GM12873 (cell line): Measurements from ENCODE around the gene CCT4.

Source experiments
- CTCF ChIP-seq: IDR thresholded peaks from 2 replicates; pipeline ENCODE4 v1.5.1; 2012; ENCODE audit warnings: low read depth, mild to moderate bottlenecking, moderate library complexity, low read length, control low read depth; ENCODE audit not compliant: insufficient read depth; ENCODE audit errors: missing control alignments

The CCT4 gene

GRCh38 chr2:61898810-61899209, 10.4 kb upstream of the CCT4 start:
- peak; percentile 53 for TF ChIP-seq CTCF

DNA sequence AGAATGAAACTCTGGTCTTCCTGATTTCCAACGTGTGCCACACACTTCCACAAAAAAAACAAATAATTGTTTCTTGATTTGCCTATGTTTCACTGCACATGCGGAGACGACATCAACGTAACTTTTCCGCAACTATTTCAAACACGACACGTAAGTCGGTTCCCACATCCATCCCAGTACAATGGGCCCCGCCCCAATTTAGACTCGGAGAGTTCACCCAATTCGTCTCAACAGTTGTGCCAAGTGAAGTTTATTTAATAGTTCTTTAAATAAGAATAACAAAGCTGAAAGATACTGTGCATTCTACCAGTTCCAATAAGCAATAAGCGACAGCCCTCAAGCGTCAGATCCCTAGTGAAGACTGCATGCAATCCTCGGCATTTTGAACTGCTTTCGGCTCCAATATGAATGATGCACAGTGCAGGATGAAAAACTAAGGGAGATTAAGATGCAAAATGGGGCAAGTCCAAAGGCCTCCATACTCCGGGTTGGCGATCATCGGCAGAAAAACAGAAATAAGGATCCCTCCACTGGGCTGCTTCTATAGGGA, 664 bp downstream of the CCT4 start:
- TF ChIP-seq CTCF, result no peak

DNA sequence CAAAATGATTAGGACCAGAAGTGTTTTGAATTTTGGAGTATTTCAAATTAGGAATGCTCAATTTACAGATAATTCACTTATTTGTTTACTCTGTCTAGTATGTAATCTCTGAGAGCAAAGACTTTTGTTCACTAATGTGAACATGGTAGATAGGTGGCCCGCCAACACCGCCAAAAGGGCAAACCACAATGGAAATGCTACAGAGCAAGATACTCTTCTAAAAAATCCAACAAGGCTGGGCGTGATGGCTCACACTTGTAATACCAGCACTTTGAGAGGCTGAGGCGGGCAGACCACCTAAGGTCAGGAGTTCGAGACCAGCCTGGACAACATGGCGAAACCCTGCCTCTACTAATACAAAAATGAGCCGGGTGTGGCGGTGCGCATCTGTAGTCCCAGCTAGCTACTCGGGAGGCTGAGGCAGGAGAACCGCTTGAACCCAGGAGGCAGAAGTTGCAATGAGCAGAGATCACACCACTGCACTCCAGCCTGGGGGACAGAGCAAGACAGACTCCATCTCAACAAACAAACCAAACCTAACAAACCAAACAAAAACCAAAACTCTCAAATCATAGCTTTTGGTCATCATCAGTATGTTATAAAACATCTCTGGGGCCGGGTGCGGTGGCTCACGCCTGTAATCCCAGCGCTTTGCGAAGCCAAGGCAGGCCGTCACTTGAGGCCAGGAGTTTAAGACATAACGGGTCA, 2.4 kb downstream of the CCT4 start:
- TF ChIP-seq CTCF, result no peak

DNA sequence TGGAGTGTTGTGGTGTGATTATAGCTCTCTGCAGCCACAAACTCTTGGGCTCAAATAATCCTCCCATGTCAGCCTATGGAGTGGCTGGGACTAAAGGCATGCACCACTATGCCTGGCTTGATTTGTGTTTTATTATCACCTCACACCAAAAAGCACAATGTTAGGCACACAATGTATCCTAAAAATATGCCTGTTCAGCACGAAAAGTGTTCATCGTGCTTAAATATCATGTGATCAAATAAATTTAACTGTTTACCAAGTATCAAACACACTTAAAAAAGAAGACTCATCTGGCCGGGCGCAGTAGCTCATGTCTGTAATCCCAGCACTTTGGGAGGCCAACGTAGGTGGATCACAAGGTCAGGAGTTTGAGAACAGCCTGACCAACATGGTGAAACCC, 5.6 kb downstream of the CCT4 start:
- no peak for TF ChIP-seq CTCF

- TF ChIP-seq CTCF, result no peak
Measured at GRCh38 chr2:61878761-61879160, 9.7 kb downstream of the CCT4 start.

- no peak for TF ChIP-seq CTCF
Measured at GRCh38 chr2:61877571-61878245, 10.7 kb downstream of the CCT4 start.

DNA sequence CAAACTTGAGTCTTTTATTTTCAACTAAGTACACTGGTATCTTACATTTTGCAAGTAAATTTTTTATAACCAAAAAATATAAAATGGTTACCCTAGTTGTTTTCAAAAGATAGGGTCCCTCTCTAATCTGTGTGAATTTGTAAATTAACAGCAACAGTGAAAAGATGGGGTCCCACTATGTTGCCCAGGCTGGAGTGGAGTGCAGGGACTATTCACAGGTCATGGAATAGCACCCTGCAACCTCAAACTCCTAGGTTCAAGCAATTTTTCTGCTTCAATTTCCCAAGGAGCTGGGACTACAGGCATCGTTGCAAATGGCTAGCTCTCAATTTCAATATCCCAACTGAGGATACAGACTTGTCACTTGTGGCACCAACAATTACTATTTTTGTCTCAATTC, 12.1 kb downstream of the CCT4 start:
- no peak for TF ChIP-seq CTCF
